ENCODE measurements around the gene ELMO1. TPM values are rescaled to one million over a fixed set of nuclear protein-coding genes. Genes with fewer than 3 reads are reported as not detected.
A peak's percentile ranks its signal among the peaks of the same experiment; 100 is the strongest.

ELMO1 gene
- total and polyA plus RNA-seq, 10 donors: 26.0 to 494 (median 201) TPM

GRCh38 chr7:37480041-37481031 lies 31.7 kb upstream of the ELMO1 start:
- no peak for TF ChIP-seq POLR2A (IDR thresholded peaks at IDR 0.05)
- TF ChIP-seq POLR2AphosphoS5 (IDR thresholded peaks at IDR 0.05): no peak
- TF ChIP-seq CTCF (IDR thresholded peaks at IDR 0.05 in 8 of 11, conservative IDR thresholded peaks at IDR 0.05 in 3 of 11): no peak
- DNase-seq: no peak
- intact Hi-C loops (cut with DNase I; ENCODE audit: low total_unique reads): no loop called here
- H3K4me1 ChIP-seq: peaks cover 0 to 25% (median 11%) of the 10 kb centered on the region in 6 donors
- no peak overlapping the region for H3K4me3 ChIP-seq
- peak overlapping the region in 6 of 8 donors; percentile 6 to 55 (median 31) for H3K27ac ChIP-seq
- H3K36me3 ChIP-seq: no peaks in the 10 kb centered on the region
- H3K27me3 ChIP-seq (replicated peaks in 1 of 7): no peaks in the 10 kb centered on the region
- no peaks in the 10 kb centered on the region for H3K9me3 ChIP-seq
- 49 to 59% (median 51%) methylated on average over 11 of the region's 11 CpGs for WGBS, 5 donors

- no peaks in the 10 kb centered on the region for H3K36me3 ChIP-seq
- intact Hi-C loops (cut with DNase I; ENCODE audit: low total_unique reads): no loop called here
- H3K27ac ChIP-seq: peak overlapping the region in 7 of 8 donors; percentile 16 to 57 (median 46)
- H3K4me3 ChIP-seq: no peak overlapping the region
- H3K4me1 ChIP-seq: peaks cover 0 to 21% (median 11%) of the 10 kb centered on the region in 6 donors
- 71 to 92% (median 75%) methylated on average over 4 of the region's 4 CpGs for WGBS, 5 donors
- no peaks in the 10 kb centered on the region for H3K27me3 ChIP-seq (replicated peaks in 1 of 7)
- TF ChIP-seq POLR2AphosphoS5 (IDR thresholded peaks at IDR 0.05) (peak in 1 of 3 donors; percentile 70), CTCF (IDR thresholded peaks at IDR 0.05 in 8 of 11, conservative IDR thresholded peaks at IDR 0.05 in 3 of 11) (no peak)
- no peaks in the 10 kb centered on the region for H3K9me3 ChIP-seq
- DNase-seq: no peak
Observed at GRCh38 chr7:37476881-37477450, 28.3 kb upstream of the ELMO1 start.

GRCh38 chr7:37476428-37476827 lies 27.8 kb upstream of the ELMO1 start:
- no peaks in the 10 kb centered on the region for H3K36me3 ChIP-seq
- intact Hi-C loops (cut with DNase I; ENCODE audit: low total_unique reads): no loop called here
- H3K27ac ChIP-seq: peak overlapping the region in 5 of 8 donors; percentile 12 to 35 (median 25)
- H3K9me3 ChIP-seq: no peaks in the 10 kb centered on the region
- no peak for DNase-seq
- H3K27me3 ChIP-seq (replicated peaks in 1 of 7): no peaks in the 10 kb centered on the region
- peaks cover 0 to 20% (median 11%) of the 10 kb centered on the region in 6 donors for H3K4me1 ChIP-seq
- TF ChIP-seq CTCF (IDR thresholded peaks at IDR 0.05 in 8 of 11, conservative IDR thresholded peaks at IDR 0.05 in 3 of 11) (no peak), POLR2AphosphoS5 (IDR thresholded peaks at IDR 0.05) (no peak), POLR2A (IDR thresholded peaks at IDR 0.05) (no peak)
- WGBS, 5 donors: 79 to 91% (median 86%) methylated on average over 1 of the region's 1 CpG
- no peak overlapping the region for H3K4me3 ChIP-seq

- intact Hi-C loops (cut with DNase I; ENCODE audit: low total_unique reads): no loop called here
- Histone ChIP-seq H3K27ac (no peak overlapping the region), H3K9me3 (no peaks in the 10 kb centered on the region), H3K4me3 (no peak overlapping the region), H3K36me3 (no peaks in the 10 kb centered on the region), H3K4me1 (peaks cover 0 to 20% (median 8%) of the 10 kb centered on the region in 6 donors), H3K27me3 (replicated peaks in 1 of 7) (no peaks in the 10 kb centered on the region)
- WGBS, 5 donors: 80 to 92% (median 88%) methylated on average over 4 of the region's 4 CpGs
- TF ChIP-seq POLR2AphosphoS5 (IDR thresholded peaks at IDR 0.05) (no peak), CTCF (IDR thresholded peaks at IDR 0.05 in 8 of 11, conservative IDR thresholded peaks at IDR 0.05 in 3 of 11) (no peak), POLR2A (IDR thresholded peaks at IDR 0.05) (no peak)
- no peak for DNase-seq
Observed at GRCh38 chr7:37475646-37476045, 27.0 kb upstream of the ELMO1 start.

Data from spleen (tissue), 11 donors.